DOHH2 (cell line): ENCODE measurements around the gene SORBS2.

Experiments used
- H3F3A ChIP-seq: fragments of 200-600 bp; sonication (generic), shearing (Covaris generic); 2 replicates; pipeline ENCODE4 v1.6.0; 2016; ENCODE audit warnings: antibody characterized with exemption, mild to moderate bottlenecking; ENCODE audit not compliant: control insufficient read depth, insufficient read depth
- H3K27ac ChIP-seq: fragments of 200-600 bp; sonication (generic); 2 replicates; pipeline ENCODE4 v1.5.1; 2014; ENCODE audit warnings: low read depth, mild to moderate bottlenecking, low read length, moderate library complexity
- H3K27me3 ChIP-seq: fragments of 200-600 bp; sonication (generic); 2 replicates; pipeline ENCODE4 v1.6.1; 2014; ENCODE audit warnings: mild to moderate bottlenecking, low read length, mixed read lengths; ENCODE audit not compliant: control insufficient read depth
- H3K36me3 ChIP-seq: fragments of 200-600 bp; sonication (generic); 2 replicates; pipeline ENCODE4 v1.6.1; 2014; ENCODE audit warnings: mild to moderate bottlenecking, low read length, moderate library complexity, mixed read lengths; ENCODE audit not compliant: control insufficient read depth
- H3K4me1 ChIP-seq: fragments of 200-600 bp; sonication (generic); 2 replicates; pipeline ENCODE4 v1.6.1; 2014; ENCODE audit warnings: mild to moderate bottlenecking, low read length, mixed read lengths; ENCODE audit not compliant: control insufficient read depth
- H3K4me2 ChIP-seq: fragments of 200-600 bp; sonication (generic); 2 replicates; pipeline ENCODE4 v1.6.0; 2014; ENCODE audit warnings: mild to moderate bottlenecking, low read length, moderate library complexity
- H3K4me3 ChIP-seq: fragments of 200-600 bp; sonication (generic); 2 replicates; pipeline ENCODE4 v1.5.1; 2014; ENCODE audit warnings: mild to moderate bottlenecking, low read length, mixed read lengths
- H3K79me2 ChIP-seq: fragments of 200-600 bp; sonication (generic); 2 replicates; pipeline ENCODE4 v1.6.1; 2014; ENCODE audit warnings: mild to moderate bottlenecking, low read length, mixed read lengths; ENCODE audit not compliant: control insufficient read depth
- H3K9me2 ChIP-seq: fragments of 200-600 bp; sonication (generic); replicated peaks from 2 replicates; pipeline ENCODE4 v1.6.1; 2014; ENCODE audit warnings: mild to moderate bottlenecking, low read length, mixed read lengths; ENCODE audit not compliant: control insufficient read depth
- H3K9me3 ChIP-seq: fragments of 200-600 bp; sonication (generic); 2 replicates; pipeline ENCODE4 v1.6.1; 2014; ENCODE audit warnings: antibody characterized with exemption, low read length, mixed read lengths; ENCODE audit not compliant: control insufficient read depth, insufficient read depth
- H4K20me1 ChIP-seq: fragments of 200-600 bp; sonication (generic); 2 replicates; pipeline ENCODE4 v1.6.0; 2014; ENCODE audit warnings: low read depth, mild to moderate bottlenecking, antibody characterized with exemption, low read length, moderate library complexity; ENCODE audit not compliant: control insufficient read depth, insufficient read depth
- CTCF ChIP-seq: fragments of 200-600 bp; sonication (generic); IDR thresholded peaks from one replicate; pipeline ENCODE4 v1.5.1; 2014; ENCODE audit warnings: antibody characterized with exemption, mild to moderate bottlenecking, low read depth, low read length; ENCODE audit not compliant: poor library complexity, severe bottlenecking
- EZH2phosphoT487 ChIP-seq: fragments of 200-600 bp; sonication (generic); IDR thresholded peaks from 2 replicates; pipeline ENCODE4 v1.6.1; 2017; ENCODE audit warnings: borderline replicate concordance, mild to moderate bottlenecking, antibody characterized with exemption, low read length, moderate library complexity, mixed read lengths

The SORBS2 gene

GRCh38 chr4:185722029-185722316 lies 90.0 kb downstream of the SORBS2 start:
- H3K9me2 ChIP-seq, result no peaks in the 10 kb centered on the region
- no peaks in the 10 kb centered on the region for H3K36me3 ChIP-seq
- H3K4me3 ChIP-seq, result no peak overlapping the region

GRCh38 chr4:185721190-185722028 lies 90.6 kb downstream of the SORBS2 start:
- H3K79me2 ChIP-seq, result no peaks in the 10 kb centered on the region
- no peak for TF ChIP-seq CTCF
- no peak for TF ChIP-seq EZH2phosphoT487
- H3K36me3 ChIP-seq, result no peaks in the 10 kb centered on the region
- H3K27me3 ChIP-seq, result peaks cover 2% of the 10 kb centered on the region; the same call in 1 of the 2 replicates
- no peak overlapping the region for H3K4me3 ChIP-seq
- H3K27ac ChIP-seq, result no peak overlapping the region
- H3K9me2 ChIP-seq, result no peaks in the 10 kb centered on the region
- no peaks in the 10 kb centered on the region for H4K20me1 ChIP-seq
- H3K4me1 ChIP-seq, result no peaks in the 10 kb centered on the region
- no peaks in the 10 kb centered on the region for H3K9me3 ChIP-seq
- no peak overlapping the region for H3K4me2 ChIP-seq
- H3F3A ChIP-seq, result no peaks in the 10 kb centered on the region

More at GRCh38 chr4:185722029-185722316, 90.0 kb downstream of the SORBS2 start:
- Histone ChIP-seq H3K79me2 (no peaks in the 10 kb centered on the region), H3K27me3 (peaks cover 2% of the 10 kb centered on the region; the same call in 1 of the 2 replicates), H3F3A (no peaks in the 10 kb centered on the region), H3K4me2 (no peak overlapping the region), H3K27ac (no peak overlapping the region), H3K9me3 (no peaks in the 10 kb centered on the region), H4K20me1 (no peaks in the 10 kb centered on the region), H3K4me1 (no peaks in the 10 kb centered on the region)
- TF ChIP-seq CTCF (no peak), EZH2phosphoT487 (no peak)

GRCh38 chr4:185719500-185719858 lies 92.5 kb downstream of the SORBS2 start:
- no peaks in the 10 kb centered on the region for H3K79me2 ChIP-seq
- no peak for TF ChIP-seq EZH2phosphoT487
- no peak for TF ChIP-seq CTCF
- H3K4me3 ChIP-seq, result no peak overlapping the region

More at GRCh38 chr4:185719500-185719858, 92.5 kb downstream of the SORBS2 start:
- no peak overlapping the region for H3K4me2 ChIP-seq
- no peaks in the 10 kb centered on the region for H3K4me1 ChIP-seq
- H3F3A ChIP-seq, result no peaks in the 10 kb centered on the region
- no peaks in the 10 kb centered on the region for H3K9me2 ChIP-seq
- no peaks in the 10 kb centered on the region for H3K36me3 ChIP-seq
- no peak overlapping the region for H3K27ac ChIP-seq
- no peaks in the 10 kb centered on the region for H4K20me1 ChIP-seq
- no peaks in the 10 kb centered on the region for H3K9me3 ChIP-seq
- peaks cover 2% of the 10 kb centered on the region; the same call in 1 of the 2 replicates for H3K27me3 ChIP-seq
